HG02973 (cell line): ENCODE data around the gene FOXF1.

Source experiments
- ATAC-seq: cut with Tn5 transposase; IDR thresholded peaks from one replicate; pipeline ENCODE4 v1.9.1; 2021; ENCODE audit warnings: moderate library complexity; ENCODE audit not compliant: unreplicated experiment

The FOXF1 gene

GRCh38 chr16:86531641-86532525, 21.6 kb downstream of the FOXF1 start:
- ATAC-seq: no peak

GRCh38 chr16:86532526-86532815, 22.1 kb downstream of the FOXF1 start:
- ATAC-seq: no peak

DNA sequence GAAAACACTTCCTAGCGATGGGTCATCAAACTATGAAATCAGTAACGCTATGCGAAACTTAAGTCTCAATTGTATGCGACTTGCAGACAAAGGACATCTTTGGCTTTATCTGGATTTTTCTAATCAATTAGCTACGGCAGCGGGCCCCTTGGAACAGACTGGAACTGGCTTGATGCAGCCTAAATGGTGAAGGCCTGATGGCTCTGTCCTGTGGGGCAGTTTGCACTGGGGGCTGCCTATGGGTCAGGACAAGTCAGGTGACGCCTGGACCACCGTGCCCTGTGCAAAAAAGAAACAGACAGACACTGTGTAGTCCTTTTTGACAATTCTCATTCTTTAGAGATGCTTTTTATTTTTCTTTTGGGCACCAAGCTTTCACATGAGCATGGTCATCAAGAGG, 22.7 kb downstream of the FOXF1 start:
- no peak for ATAC-seq

GRCh38 chr16:86533767-86534351, 23.5 kb downstream of the FOXF1 start:
- ATAC-seq: no peak

DNA sequence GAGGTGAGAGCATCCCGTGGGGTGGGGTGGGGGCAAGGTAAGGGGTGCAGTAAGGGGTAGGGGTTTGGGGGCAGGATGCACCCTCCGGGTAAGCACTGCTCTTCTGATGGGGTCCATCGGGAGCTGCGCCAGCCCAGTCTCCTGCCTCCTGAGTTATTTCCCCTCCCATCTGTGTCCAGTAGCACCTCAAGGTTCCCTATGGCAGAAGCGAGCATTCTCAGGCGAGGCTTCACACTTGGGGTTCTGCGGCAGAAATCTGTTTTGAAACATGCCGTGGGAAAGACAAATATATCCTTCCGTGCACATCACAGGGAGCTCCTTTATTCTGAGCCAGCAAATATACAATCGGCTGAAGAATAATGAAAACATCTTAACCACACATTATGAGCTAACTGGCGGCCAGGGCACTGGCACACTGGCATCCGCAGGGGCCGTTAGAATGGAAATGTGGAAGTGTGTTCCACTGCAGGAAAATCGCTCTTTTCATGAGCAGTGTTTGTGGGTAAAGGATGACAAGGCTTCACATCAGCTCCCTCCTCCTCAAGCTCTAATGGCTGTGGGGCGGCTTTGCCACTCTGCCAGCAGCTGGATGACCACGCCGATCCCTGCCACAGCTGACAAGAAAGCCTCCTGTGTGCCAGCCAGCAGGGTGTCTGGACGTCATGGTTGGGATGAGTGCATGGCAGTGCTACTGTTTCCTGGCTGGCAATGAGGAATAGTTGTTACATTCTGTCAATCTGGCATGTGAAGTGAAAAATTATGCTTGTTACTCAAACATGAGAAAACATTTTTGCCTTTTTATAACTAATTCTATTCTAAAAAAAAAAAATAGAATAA, 24.7 kb downstream of the FOXF1 start:
- ATAC-seq: no peak

GRCh38 chr16:86536621-86537020, 26.3 kb downstream of the FOXF1 start:
- no peak for ATAC-seq

DNA sequence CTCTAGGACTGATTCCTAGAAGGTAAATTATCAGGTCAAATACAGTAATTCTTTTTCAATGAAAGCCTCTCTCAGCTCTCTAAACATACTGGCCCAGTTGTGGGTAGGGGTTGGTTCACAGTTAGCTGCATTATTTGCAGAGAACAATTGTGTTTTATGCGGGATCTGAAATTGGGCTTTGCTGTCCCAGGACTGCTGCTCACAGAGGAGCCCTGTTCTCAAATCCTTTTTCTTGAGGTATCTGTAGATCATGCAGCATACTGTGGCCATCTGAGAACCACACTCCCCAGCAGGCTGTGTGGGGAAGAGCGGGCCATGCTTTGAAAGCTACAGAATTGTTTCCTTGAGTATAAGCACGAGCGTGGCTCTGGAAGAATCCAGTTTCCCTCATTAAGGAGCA, 27.2 kb downstream of the FOXF1 start:
- ATAC-seq: no peak

DNA sequence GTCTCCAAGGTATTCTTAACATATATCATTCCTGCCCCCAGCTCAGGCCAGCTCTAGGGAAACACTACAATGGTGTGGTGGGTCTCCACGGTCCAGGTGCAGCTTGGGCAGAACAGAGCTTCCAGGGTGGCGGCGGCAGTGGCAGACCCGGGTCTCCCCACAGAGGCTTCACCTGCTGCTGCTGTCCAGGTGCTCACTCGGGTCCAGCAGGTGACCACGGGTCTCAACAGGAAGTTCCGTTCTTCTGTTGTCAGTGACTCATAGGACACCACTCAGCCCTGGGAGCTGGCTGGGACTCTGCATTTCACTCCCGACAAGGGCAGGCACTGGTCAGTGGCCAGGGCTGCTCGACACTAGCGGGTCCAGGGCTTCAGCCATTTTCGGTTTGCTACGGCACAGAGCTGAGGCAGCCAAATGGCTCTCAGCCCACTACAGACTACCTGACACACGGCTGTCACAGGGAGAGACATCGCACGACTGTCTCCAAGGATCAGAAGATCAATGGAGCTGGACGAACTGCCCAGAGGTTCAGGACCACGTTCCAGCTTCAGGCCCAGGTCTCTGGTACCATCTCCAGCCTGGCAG, 28.0 kb downstream of the FOXF1 start:
- ATAC-seq: no peak

- ATAC-seq: no peak
Observed at GRCh38 chr16:86540894-86541293, 30.6 kb downstream of the FOXF1 start.

- no peak for ATAC-seq
Observed at GRCh38 chr16:86541560-86541959, 31.2 kb downstream of the FOXF1 start.

- no peak for ATAC-seq
Observed at GRCh38 chr16:86542756-86543750, 32.7 kb downstream of the FOXF1 start.

DNA sequence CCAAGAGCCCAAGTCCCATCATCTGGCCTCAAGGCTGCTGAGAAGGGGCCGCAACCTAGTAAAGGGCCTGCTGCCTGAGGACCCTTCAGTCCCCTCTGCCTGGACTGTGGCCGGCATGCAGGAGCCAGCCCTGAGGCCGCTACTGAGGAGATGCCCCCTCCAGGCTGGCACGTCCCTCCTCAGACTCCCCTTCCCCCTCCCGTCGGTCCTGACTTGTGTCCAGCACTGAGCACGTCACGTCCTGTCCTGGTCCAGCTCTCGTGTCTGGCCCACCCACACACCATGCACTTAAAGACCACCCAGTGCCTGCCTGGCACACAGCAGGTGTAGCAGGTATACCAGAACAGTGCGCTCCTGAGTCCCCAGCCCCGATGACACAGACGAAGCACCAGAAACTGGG, 35.2 kb downstream of the FOXF1 start:
- ATAC-seq: no peak

DNA sequence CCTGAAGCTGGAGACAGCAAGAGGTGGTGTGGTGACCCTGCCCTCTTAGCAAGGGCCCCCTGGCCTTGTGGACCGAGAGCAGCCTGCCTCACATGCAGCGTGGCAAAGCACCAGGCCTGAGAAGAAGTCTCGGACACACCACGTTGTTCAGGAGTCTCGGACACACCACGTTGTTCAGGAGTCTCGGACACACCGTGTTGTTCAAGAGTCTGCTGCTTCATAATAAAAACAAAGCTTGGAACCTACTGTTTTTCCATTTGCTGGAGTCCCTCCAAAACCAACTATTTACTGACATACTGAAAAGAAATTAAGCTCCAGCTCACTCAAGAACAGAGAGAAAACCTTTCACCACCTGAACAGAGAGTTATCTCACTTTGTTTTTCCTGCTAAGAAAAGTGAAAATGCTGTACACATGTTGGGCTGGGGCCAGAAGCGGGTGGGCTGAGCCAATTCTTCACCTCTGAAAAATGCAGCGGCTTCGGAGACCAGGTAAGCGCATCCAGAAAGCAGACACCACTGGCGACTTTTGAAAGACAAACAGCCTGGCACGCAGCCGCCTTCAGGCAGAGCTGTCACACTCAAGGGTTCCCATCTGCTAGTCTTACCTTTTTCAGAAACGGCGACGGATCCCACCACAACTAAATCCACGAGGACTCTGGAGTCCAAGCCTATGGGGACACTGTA, 35.8 kb downstream of the FOXF1 start:
- ATAC-seq: no peak

DNA sequence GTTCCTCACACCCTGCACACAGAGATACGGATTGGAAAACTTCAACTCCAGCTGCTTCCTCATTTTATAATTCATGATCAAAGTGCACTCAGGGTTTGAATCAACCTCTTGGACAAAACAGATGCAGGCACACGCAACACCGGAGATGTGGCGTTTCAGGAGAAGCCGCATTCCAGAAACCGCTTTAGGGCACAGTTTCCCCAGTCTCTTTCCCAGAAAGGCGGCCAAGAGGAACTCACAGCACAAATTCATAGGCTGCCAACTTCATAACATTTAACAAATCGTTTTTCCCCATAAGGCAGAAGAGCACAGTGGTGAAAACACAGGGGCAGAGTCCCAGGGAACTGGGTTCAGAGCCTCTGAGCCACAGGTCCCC, 36.3 kb downstream of the FOXF1 start:
- ATAC-seq: no peak

DNA sequence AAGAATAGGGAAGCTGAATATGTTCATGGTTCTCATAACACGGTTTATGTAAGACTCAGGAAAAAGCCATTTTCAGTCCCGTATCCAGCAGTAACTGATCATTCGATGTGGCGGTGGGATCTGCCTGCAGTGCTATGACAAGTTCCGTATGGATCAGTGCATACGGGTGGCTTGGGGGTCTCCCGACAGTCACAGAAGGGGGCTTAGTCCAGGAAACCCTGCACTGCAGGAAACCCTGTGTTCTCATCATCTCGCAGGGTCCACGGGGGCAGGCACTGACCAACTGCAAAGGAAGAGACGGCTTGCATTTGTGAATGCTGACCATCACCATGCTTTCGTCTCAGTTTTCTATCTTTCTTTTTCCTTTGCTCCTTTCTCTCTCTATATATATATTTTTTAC, 37.0 kb downstream of the FOXF1 start:
- ATAC-seq: no peak

DNA sequence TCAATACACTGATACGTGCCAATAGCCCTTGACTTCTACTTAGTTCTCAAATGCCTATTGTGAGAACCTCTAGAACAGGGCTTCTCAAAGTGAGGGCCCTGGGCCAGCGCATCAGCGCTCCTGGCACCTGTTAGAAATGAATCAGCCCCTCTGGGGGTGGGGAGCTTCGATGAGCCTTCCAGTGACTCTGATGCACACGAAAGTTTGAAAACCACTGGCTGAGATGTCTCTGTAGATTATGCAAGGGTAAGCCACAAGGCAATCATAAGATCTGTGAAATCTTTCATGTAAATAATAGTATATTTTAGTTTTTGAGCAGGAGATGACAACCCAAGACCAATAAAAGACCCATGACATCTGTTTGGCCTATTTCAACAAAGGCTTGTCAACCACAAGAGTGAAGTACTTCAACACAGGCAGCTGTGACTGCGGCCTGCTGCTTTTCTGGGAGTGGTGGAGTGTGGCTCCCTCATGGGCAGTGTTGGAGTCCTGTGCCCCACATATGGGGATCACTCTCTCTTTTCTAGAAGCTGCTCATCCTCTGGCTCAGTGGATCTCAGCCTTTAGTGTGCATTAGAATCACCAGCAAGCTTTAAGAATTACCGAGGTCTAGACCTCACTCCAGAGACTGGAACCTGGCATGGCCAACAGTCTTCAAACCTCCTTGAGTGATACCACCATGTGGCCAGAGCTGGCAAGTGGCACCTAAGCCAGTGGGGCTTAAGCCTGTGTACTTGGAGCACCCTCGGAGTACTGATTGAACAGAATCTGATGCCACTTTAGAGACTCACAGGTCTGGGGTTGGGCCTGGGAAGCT, 39.0 kb downstream of the FOXF1 start:
- ATAC-seq: no peak

DNA sequence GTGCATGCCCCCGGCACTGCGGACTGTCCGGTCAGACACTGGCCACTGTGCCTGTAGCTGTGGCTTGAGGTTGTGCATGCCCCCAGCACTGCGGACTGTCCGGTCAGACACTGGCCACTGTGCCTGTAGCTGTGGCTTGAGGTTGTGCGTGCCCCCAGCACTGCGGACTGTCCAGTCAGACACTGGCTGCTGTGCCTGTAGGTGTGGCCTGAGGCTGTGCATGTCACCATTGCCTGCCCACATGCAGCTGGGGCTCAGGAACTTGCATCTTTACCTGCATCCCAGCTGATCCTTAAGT, 39.5 kb downstream of the FOXF1 start:
- no peak for ATAC-seq

- no peak for ATAC-seq
Observed at GRCh38 chr16:86550281-86550680, 40.0 kb downstream of the FOXF1 start.

DNA sequence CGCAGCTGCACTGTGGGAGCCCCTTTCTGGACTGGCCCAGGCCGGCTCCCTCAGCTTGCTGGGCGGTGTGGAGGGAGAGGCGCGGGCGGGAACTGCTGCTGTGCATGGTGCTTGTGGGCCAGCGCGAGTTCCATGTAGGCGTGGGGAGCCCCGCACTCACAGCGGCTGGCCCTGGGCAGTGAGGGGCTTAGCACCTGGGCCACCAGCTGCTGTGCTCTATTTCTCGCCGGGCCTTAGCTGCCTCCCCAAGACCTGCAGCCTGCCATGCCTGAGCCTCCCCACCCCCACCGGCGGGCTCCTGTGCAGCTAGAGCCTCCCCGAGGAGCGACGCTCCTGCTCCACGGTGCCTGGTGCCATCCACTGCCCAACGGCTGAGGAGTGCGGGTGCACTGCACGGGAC, 43.0 kb downstream of the FOXF1 start:
- no peak for ATAC-seq
